ENCODE data around the gene CRACDL. TPM values are rescaled to one million over a fixed set of nuclear protein-coding genes. Genes with fewer than 3 reads are reported as not detected.

Gene CRACDL
- total and polyA plus RNA-seq, 12 donors: 0.33 to 3.4 (median 2.1) TPM

DNA sequence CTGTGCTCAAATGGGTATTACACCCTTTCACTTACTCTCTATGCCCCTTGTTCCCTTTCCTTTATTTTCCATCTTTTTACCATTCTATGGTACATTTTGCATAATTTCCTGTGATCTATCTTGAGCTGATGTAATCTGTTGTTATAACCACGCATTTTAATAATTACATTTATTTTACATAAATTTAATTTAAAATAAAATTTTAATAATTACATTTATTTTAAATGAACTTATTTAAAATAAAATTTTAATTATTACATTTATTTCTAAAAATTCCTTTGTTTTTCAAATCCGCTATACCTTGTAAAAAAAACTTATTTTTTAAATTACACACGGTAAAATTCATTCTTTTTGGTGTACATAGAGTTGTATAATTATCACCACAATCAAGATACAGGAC lies 93.9 kb downstream of the CRACDL start:
- peaks cover 5% of the 10 kb centered on the region for H3K27me3 ChIP-seq
- no peak for DNase-seq
- peaks cover 0 to 4% (median 0%) of the 10 kb centered on the region in 3 donors for H3K9me3 ChIP-seq (replicated peaks in 1 of 3)
- intact Hi-C loops (cut with DNase I): no loop called here
- no peaks in the 10 kb centered on the region for H3K36me3 ChIP-seq (replicated peaks in 1 of 2)
- H3K27ac ChIP-seq: no peak overlapping the region
- no peaks in the 10 kb centered on the region for H3K4me1 ChIP-seq (replicated peaks in 1 of 2)
- no peak overlapping the region for H3K4me3 ChIP-seq
- 53 to 81% (median 79%) methylated on average over 3 of the region's 3 CpGs for WGBS, 4 donors
- no peak for TF ChIP-seq CTCF (IDR thresholded peaks at IDR 0.05)

- no peaks in the 10 kb centered on the region for H3K27me3 ChIP-seq
- H3K36me3 ChIP-seq (replicated peaks in 1 of 2): no peaks in the 10 kb centered on the region
- H3K4me1 ChIP-seq (replicated peaks in 1 of 2): no peaks in the 10 kb centered on the region
- no peak overlapping the region for H3K4me3 ChIP-seq
- H3K27ac ChIP-seq: no peak overlapping the region
- DNase-seq: no peak
- peaks cover 0 to 4% (median 0%) of the 10 kb centered on the region in 3 donors for H3K9me3 ChIP-seq (replicated peaks in 1 of 3)
- no peak for TF ChIP-seq CTCF (IDR thresholded peaks at IDR 0.05)
- no peak for TF ChIP-seq POLR2A (IDR thresholded peaks at IDR 0.05)
- 46 to 74% (median 63%) methylated on average over 3 of the region's 3 CpGs for WGBS, 4 donors
- intact Hi-C loops (cut with DNase I): loop anchor here (2.0 to 10.0 kb wide), 3 partner anchors 190 to 424 kb away; no protein-coding TSS in a partner anchor
Measured at GRCh38 chr2:98839292-98839691, 96.7 kb downstream of the CRACDL start.

- no peaks in the 10 kb centered on the region for H3K27me3 ChIP-seq
- peaks cover 0 to 4% (median 0%) of the 10 kb centered on the region in 3 donors for H3K9me3 ChIP-seq (replicated peaks in 1 of 3)
- H3K4me3 ChIP-seq: no peak overlapping the region
- no peaks in the 10 kb centered on the region for H3K4me1 ChIP-seq (replicated peaks in 1 of 2)
- H3K36me3 ChIP-seq (replicated peaks in 1 of 2): no peaks in the 10 kb centered on the region
- TF ChIP-seq CTCF (IDR thresholded peaks at IDR 0.05): no peak
- TF ChIP-seq POLR2A (IDR thresholded peaks at IDR 0.05): no peak
- no peak for DNase-seq
- intact Hi-C loops (cut with DNase I): loop anchor here (5.0 to 10.0 kb wide), 2 partner anchors 189 to 421 kb away; no protein-coding TSS in a partner anchor
- 64 to 69% (median 67%) methylated on average over 10 of the region's 10 CpGs for WGBS, 4 donors
- H3K27ac ChIP-seq: no peak overlapping the region
Measured at GRCh38 chr2:98835831-98836385, 100.1 kb downstream of the CRACDL start.

DNA sequence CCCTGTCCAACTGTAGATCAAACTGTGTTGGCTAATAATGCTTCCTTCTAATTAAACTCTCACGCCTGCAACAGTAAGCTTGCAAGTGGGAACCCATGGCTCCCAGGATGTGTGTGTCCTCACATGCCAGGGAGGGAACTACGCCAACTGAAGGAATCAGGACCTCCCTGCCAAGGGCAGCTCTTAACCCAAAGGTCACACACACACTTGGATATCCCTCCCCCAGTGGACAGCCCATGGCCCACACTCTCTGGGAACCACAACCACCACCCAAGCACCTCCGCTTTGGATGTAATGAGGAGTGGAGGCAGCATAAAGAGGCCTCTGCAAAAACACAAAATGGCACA lies 102.1 kb downstream of the CRACDL start:
- TF ChIP-seq POLR2A (IDR thresholded peaks at IDR 0.05) (no peak), CTCF (IDR thresholded peaks at IDR 0.05) (no peak)
- intact Hi-C loops (cut with DNase I): loop anchor here (10.0 kb wide), 1 partner anchor 419 kb away; no protein-coding TSS in a partner anchor
- H3K4me1 ChIP-seq (replicated peaks in 1 of 2): no peaks in the 10 kb centered on the region
- H3K27me3 ChIP-seq: no peaks in the 10 kb centered on the region
- 80 to 90% (median 85%) methylated on average over 3 of the region's 3 CpGs for WGBS, 4 donors
- no peak overlapping the region for H3K4me3 ChIP-seq
- DNase-seq: no peak
- no peaks in the 10 kb centered on the region for H3K9me3 ChIP-seq (replicated peaks in 1 of 3)
- no peaks in the 10 kb centered on the region for H3K36me3 ChIP-seq (replicated peaks in 1 of 2)
- peak overlapping the region in 1 of 5 donors; percentile 73 for H3K27ac ChIP-seq

Measured in adrenal gland (tissue), 12 donors.